EH (cell line): ENCODE measurements around the gene SPRY1.

Experiments
- DNase-seq: peaks from one replicate; pipeline ENCODE4 v3.0.0-alpha.2; 2015; ENCODE audit warnings: low read depth

The SPRY1 gene

GRCh38 chr4:123379392-123379791 lies 17.2 kb upstream of the SPRY1 start:
- peak; percentile 15 for DNase-seq

DNA sequence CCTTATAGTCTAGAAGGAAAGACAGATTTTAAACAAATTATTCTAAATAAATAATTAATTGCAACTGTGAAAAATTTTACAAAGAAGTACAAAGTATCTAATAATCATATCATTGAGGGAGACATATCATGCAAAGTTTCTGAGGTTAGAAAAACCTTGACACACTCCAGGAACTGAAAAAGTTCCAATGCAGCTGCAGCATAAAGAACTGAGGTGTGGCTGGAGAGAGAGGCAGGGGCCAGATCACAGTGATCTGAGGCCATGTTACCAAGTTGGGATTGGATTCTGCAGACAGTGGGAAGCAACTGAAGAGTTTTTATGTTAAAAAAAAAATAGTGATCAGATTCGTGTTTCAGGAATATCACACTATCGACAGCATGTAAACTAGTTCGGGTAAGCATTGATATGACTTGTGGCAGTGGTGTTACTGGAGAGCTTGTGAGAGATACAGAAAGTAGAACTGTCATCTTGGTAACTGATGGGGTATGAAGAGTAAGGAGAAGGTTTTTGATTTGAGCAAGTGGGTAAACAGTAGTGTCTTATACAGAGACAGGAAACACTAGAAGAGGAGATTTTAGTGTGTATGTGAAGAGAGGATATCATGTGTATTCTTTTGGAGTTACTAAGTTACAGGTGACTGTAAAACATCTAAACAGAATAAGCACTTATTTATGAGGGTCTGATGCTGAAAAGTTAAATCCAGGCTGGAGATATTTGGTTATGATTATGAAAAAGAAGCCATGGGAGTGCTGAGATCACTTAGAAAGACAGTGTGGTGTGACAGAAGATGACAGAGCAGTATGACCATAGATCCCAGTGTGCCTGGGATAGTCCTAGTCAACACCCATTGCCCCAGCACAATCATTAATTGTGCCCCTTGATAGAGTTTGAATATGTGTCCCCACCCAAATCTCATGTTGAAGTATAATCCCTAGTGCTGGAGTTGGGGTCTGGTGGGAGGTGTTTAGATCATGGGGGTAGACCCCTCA lies 15.6 kb upstream of the SPRY1 start:
- DNase-seq: no peak

DNA sequence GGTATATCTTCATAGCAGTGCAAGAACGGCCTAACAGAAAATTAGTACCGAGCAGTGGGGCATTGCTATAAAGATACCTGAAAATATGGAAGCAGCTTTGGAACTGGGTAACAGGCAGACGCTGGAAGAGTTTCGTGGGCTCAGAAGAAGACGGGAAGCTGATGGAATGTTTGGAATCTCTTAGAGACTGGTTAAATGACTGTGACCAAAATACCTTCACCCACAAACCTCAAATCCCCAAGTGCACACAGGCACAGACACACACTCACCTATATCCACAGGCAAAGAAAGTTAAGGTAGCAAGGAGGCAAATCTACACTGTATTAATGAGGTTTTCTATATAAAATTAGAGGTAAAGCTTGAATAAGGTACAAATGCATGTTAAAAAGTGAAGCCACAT lies 14.6 kb upstream of the SPRY1 start:
- peak; percentile 12 for DNase-seq

GRCh38 chr4:123383566-123383965 lies 13.0 kb upstream of the SPRY1 start:
- DNase-seq: no peak

- DNase-seq: peak; percentile 47
These were observed 10.0 kb upstream of the SPRY1 start for GRCh38 chr4:123386609-123387008.

DNA sequence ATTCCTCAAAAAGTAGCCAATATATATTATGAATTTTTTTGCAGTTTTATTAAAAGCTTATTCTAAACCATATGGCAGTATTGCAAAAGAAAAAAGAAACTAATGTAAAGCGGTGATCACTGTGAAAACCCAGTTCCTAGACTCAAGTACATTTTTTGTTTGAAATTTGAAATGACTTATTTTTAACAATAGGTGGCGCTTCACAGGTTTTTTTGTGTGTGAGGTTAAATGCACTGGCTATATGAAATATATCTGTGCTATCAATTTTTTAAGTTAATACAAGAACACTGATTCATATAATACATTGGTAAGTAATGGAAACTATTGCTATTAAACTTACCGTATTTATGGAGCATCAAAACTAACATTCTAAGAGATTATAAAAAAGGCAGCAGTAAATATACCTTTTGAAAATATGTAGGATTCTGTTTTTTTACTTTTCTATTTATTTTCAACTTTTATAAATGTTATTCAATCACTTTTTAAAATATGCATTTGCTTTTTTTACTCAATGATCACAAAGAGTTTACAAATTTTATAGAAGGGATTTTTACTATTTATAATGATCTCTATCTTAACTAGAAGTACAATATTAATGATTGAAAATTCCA lies 5.6 kb upstream of the SPRY1 start:
- DNase-seq: peak; percentile 31

DNA sequence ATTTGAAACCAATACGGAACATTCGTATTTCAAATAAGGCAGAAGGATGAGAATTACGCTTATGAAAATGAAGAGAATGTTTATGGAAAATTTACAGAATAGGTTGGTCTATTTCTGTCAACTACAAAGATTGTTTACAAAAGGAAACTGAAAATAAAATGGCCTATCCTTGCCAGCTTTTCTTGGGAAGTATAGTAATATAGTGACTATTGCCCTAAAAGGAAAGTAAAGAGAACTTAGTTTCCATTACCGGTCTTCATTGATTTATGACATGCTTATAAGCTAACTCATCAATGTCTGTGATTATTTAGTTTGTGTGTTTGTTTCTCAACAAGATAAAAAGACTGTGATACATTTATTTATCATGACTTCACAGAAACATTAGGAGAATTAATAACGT lies 2.9 kb upstream of the SPRY1 start:
- no peak for DNase-seq

GRCh38 chr4:123397144-123398065 lies 810 bp downstream of the SPRY1 start:
- peak; percentile 43 for DNase-seq

DNA sequence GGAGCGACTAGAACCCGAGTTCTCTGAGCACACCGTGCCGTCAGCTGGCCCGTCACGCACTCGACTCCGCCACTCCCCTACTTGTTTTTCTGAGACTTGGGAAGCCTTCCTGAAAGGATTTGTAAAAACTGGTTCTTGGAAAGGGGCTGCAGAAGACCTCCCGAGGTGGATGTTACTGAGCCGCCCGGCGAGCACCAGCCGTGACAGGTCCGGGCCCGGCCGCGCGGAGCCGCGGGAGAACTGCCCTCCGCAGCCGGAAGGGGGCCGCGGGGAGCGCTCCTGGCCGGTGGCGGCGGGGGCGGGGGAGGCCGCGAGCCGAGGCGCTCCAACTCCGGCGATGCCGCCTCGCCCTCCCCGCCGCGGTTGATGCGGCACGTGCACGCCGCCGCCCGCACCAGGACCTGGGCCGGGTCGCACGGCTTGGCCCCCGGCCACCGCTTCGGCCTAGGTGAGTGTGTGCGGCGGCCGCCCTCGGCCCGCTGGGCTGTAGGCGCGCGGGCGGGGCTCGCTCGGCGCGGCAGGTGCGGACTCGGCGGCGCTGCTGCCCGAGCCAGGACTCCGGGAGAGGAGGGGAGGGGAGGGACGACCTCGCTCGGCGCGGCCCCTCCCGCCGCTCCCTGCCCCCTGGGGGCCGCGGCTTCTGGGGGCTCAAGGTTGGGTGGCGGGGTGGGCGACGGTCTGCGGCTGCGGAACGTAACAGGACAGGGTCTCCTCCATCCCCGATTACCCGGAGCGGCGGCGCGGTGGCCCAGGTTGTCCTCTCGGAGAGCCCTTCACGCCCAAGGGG lies 1.7 kb downstream of the SPRY1 start:
- peak; percentile 67 for DNase-seq

DNA sequence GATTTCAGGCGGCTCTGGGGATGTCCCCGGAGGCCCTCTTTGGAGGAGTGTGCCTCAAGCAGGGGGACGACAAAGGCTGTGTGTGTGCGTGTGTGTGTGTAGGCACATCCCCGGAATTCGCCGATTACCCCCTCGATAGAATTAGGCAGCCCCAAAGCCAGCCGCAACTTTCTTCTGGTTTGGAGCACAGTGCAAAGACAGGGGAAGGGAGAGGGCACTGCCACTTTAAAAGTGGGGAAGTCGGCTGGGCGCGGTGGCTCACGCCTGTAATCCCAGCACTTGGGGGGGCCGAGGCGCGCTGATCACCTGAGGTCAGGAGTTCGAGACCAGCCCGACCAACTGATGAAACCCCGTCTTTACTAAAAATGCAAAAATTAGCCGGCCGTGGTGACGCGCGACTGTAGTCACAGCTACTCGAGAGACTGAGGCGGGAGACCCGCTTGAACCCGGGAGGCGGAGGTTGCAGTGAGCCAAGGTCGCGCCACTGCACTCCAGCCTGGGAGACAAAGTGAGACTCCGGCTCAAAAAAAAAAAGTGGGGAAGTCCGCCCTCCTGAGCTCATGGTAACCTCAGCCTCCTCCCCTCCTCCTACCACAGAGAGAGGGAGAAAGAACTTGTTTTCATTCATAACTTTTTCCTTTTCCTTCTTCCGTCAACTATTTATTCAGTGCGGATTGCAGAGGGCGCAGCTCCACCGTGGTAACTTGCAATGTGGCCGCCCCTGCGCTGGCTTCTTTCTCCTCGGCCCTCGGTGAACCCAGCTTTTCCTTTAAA lies 2.4 kb downstream of the SPRY1 start:
- DNase-seq: peak; percentile 52

- no peak for DNase-seq
These were observed 3.2 kb downstream of the SPRY1 start for GRCh38 chr4:123399627-123400358.

DNA sequence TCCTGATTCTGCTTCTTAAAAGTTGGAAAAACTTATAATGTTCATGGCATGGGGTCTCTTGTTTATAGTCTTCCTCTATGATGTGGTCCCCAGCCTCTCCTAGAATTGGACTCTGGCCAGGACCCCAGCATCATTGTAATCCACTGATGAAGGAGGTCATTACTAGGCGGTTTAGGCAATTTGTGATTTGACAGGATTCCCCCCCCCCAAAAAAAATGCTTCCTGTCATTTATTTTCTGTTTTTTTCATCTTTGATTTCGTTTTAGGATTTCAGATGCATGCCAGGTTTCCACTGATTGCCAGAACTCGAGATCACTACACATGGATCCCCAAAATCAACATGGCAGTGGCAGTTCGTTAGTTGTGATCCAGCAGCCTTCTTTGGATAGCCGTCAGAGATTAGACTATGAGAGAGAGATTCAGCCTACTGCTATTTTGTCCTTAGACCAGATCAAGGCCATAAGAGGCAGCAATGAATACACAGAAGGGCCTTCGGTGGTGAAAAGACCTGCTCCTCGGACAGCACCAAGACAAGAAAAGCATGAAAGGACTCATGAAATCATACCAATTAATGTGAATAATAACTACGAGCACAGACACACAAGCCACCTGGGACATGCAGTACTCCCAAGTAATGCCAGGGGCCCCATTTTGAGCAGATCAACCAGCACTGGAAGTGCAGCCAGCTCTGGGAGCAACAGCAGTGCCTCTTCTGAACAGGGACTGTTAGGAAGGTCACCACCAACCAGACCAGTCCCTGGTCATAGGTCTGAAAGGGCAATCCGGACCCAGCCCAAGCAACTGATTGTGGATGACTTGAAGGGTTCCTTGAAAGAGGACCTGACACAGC lies 4.9 kb downstream of the SPRY1 start:
- no peak for DNase-seq

DNA sequence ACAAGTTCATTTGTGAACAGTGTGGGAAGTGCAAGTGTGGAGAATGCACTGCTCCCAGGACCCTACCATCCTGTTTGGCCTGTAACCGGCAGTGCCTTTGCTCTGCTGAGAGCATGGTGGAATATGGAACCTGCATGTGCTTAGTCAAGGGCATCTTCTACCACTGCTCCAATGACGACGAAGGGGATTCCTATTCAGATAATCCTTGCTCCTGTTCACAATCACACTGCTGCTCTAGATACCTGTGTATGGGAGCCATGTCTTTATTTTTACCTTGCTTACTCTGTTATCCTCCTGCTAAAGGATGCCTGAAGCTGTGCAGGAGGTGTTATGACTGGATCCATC lies 5.5 kb downstream of the SPRY1 start:
- DNase-seq: no peak

GRCh38 chr4:123403080-123403604 lies 6.5 kb downstream of the SPRY1 start:
- DNase-seq: no peak

DNA sequence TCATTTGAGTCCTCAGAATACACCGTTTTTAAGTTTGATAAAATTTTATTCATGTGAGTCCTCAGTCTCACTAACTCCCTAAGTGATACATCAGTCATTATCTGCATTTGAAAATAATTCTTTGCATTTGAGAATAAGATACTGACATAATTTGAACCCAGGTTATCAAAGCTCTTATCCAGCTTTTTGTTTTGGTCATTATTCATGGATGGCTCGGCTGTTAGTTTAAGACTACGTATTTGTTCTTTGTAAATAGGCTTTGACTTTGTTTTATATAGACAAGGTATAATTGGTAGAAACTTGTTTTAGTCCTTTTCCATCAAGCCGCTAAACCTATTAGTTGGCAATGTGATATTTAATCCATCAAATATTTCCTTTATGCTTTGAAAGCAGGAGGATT lies 7.9 kb downstream of the SPRY1 start:
- DNase-seq: no peak

- DNase-seq: no peak
These were observed 8.8 kb downstream of the SPRY1 start for GRCh38 chr4:123405267-123405865.

- DNase-seq: no peak
These were observed 10.3 kb downstream of the SPRY1 start for GRCh38 chr4:123406872-123407271.

- no peak for DNase-seq
These were observed 12.0 kb downstream of the SPRY1 start for GRCh38 chr4:123408471-123409084.
